ENCODE results near the gene FHOD3. TPM values are rescaled to one million over a fixed set of nuclear protein-coding genes. Genes with fewer than 3 reads are reported as not detected.
A peak's percentile ranks its signal among the peaks of the same experiment; 100 is the strongest.

FHOD3 gene
- total and polyA plus RNA-seq, 2 of the 8 experiments (the other 6 are each of a cell fraction or from before 2014, with no cell fraction given): 9.7 to 10.5 TPM

GRCh38 chr18:36321658-36322407, 24.3 kb downstream of the FHOD3 start:
- H3K79me2 ChIP-seq (ENCODE audit: control insufficient read depth in 1 of 2, insufficient read depth in 2 of 2, low read length in 2 of 2): no peaks in the 10 kb centered on the region
- WGBS, 2 experiments (ENCODE audit: extremely low coverage in 1 of 2, insufficient coverage in 1 of 2, insufficient read length in 1 of 2, insufficient replicate concordance in 2 of 2, low coverage in 1 of 2, low lambda C conversion rate in 2 of 2, missing lambda C conversion rate in 1 of 2): 90% methylated on average over 10 of the region's 10 CpGs; no CpG with 5 or more reads in 1 of the 2 experiments

More at GRCh38 chr18:36321658-36322407, 24.3 kb downstream of the FHOD3 start:
- Histone ChIP-seq H4K91ac (replicated peaks; ENCODE audit: insufficient read length, low read length) (no peak overlapping the region), H2BK5ac (ENCODE audit: low read depth, low read length) (no peak overlapping the region), H2AFZ (ENCODE audit: low read length) (no peak overlapping the region), H3K4ac (replicated peaks; ENCODE audit: insufficient read length, low read depth, low read length) (no peak overlapping the region), H3K9ac (replicated peaks in 1 of 4; ENCODE audit: extremely low read depth in 1 of 4, low read depth in 3 of 4, low read length in 3 of 4) (no peak overlapping the region), H3K36me3 (ENCODE audit: control insufficient read depth in 2 of 4, insufficient read depth in 4 of 4, low read length in 3 of 4) (no peaks in the 10 kb centered on the region), H2BK12ac (ENCODE audit: low read depth, low read length) (no peak overlapping the region), H3K4me3 (ENCODE audit: extremely low read depth in 1 of 4, insufficient read depth in 2 of 4, low read depth in 3 of 4, low read length in 4 of 4) (no peak overlapping the region), H3K18ac (ENCODE audit: extremely low read depth, low read length) (no peak overlapping the region; the same call in 1 of the 2 replicates), H3K4me2 (ENCODE audit: insufficient read depth in 1 of 2, low read depth in 2 of 2, low read length in 2 of 2) (no peak overlapping the region), H3K27ac (ENCODE audit: low read depth, low read length) (no peak overlapping the region), H3K27me3 (replicated peaks in 1 of 4; ENCODE audit: control insufficient read depth in 3 of 4, extremely low read depth in 1 of 4, insufficient read depth in 3 of 4, low read length in 3 of 4) (no peaks in the 10 kb centered on the region), H4K8ac (ENCODE audit: extremely low read depth, insufficient read depth, low read length) (no peak overlapping the region; the same call in 1 of the 2 replicates), H3K79me1 (ENCODE audit: low read depth, low read length) (peaks cover 2% of the 10 kb centered on the region), H3K23ac (ENCODE audit: insufficient read length) (no peak overlapping the region), H2BK120ac (replicated peaks; ENCODE audit: low read depth, low read length) (no peak overlapping the region), H2BK15ac (ENCODE audit: low read length) (peak overlapping the region; percentile 81; the same call in 1 of the 2 replicates), H3K4me1 (replicated peaks in 1 of 4; ENCODE audit: control insufficient read depth in 3 of 4, insufficient read depth in 4 of 4, low read length in 3 of 4) (no peaks in the 10 kb centered on the region; a peak in 2 of 7 replicates), H3K23me2 (ENCODE audit: low read depth, low read length) (no peaks in the 10 kb centered on the region), H2AK5ac (ENCODE audit: low read depth, low read length) (peak overlapping the region; percentile 57; the same call in 1 of the 2 replicates), H4K5ac (ENCODE audit: insufficient read length, low read depth, low read length) (no peak overlapping the region), H3K14ac (ENCODE audit: insufficient read length) (no peak overlapping the region), H3K9me3 (ENCODE audit: insufficient read depth in 2 of 2, low read depth in 1 of 2, low read length in 1 of 2) (no peaks in the 10 kb centered on the region), H2BK20ac (ENCODE audit: low read length) (no peak overlapping the region), H4K20me1 (replicated peaks in 1 of 2; ENCODE audit: control insufficient read depth in 1 of 2, insufficient read depth in 2 of 2, low read length in 2 of 2) (peaks cover 2% of the 10 kb centered on the region in 2 experiments), H3K56ac (replicated peaks; ENCODE audit: insufficient read length, low read depth, low read length) (no peak overlapping the region)
- DNase-seq (ENCODE audit: low read depth in 1 of 2, low spot score in 2 of 2): peak in 1 of 2 experiments; percentile 45
- TF ChIP-seq MAX (IDR thresholded peaks at IDR 0.05) (no peak), EGR1 (IDR thresholded peaks at IDR 0.05; ENCODE audit: borderline replicate concordance, low read depth, low read length) (no peak), TAF1 (IDR thresholded peaks at IDR 0.05; ENCODE audit: low read depth, low read length) (no peak), TBP (IDR thresholded peaks at IDR 0.05; ENCODE audit: low read depth, low read length) (no peak), CHD2 (IDR thresholded peaks at IDR 0.05; ENCODE audit: low read length) (no peak), CBX8 (IDR thresholded peaks at IDR 0.05; ENCODE audit: borderline replicate concordance, low read depth, low read length) (no peak), EP300 (IDR thresholded peaks at IDR 0.05; ENCODE audit: borderline replicate concordance in 1 of 2, low read depth in 2 of 2, low read length in 2 of 2) (no peak)
- ChIA-PET CTCF (ENCODE audit: partially characterized antibody) (interaction anchor here (0.6 to 1.4 kb wide), 2 partner anchors 17 to 125 kb away, joined by 3 read pairs; no protein-coding TSS in a partner anchor), POLR2A (ENCODE audit: partially characterized antibody) (no interaction called here)
- FAIRE-seq: no peak
